HL-60/S4 (cell line): Measurements from ENCODE around the gene TNS3.

ENCODE experiments used
- in situ Hi-C: fragments of 300-500 bp; cut with MboI; formaldehyde crosslinking; loops from 2 replicates; pipeline ENCODE4 v1.14.3; 2022; ENCODE audit warnings: low sequenced_read_pairs

The TNS3 gene

GRCh38 chr7:47322731-47323130 is 259.2 kb downstream of the TNS3 start:
- in situ Hi-C loops, result no loop called here

- in situ Hi-C loops, result no loop called here
Measured at GRCh38 chr7:47320296-47320695, 261.6 kb downstream of the TNS3 start.

GRCh38 chr7:47318395-47319182 is 263.3 kb downstream of the TNS3 start:
- in situ Hi-C loops, result no loop called here

- in situ Hi-C loops, result no loop called here
Measured at GRCh38 chr7:47317487-47317886, 264.4 kb downstream of the TNS3 start.

GRCh38 chr7:47314728-47315607 is 266.9 kb downstream of the TNS3 start:
- in situ Hi-C loops, result no loop called here

- in situ Hi-C loops, result no loop called here
Measured at GRCh38 chr7:47314248-47314647, 267.7 kb downstream of the TNS3 start.

GRCh38 chr7:47313564-47313963 is 268.3 kb downstream of the TNS3 start:
- in situ Hi-C loops, result no loop called here

GRCh38 chr7:47311891-47312290 is 270.0 kb downstream of the TNS3 start:
- in situ Hi-C loops, result no loop called here

- in situ Hi-C loops, result no loop called here
Measured at GRCh38 chr7:47310020-47310419, 271.9 kb downstream of the TNS3 start.

- in situ Hi-C loops, result no loop called here
Measured at GRCh38 chr7:47308808-47309207, 273.1 kb downstream of the TNS3 start.

- in situ Hi-C loops, result no loop called here
Measured at GRCh38 chr7:47307311-47307710, 274.6 kb downstream of the TNS3 start.

GRCh38 chr7:47304727-47305719 is 276.9 kb downstream of the TNS3 start:
- in situ Hi-C loops, result no loop called here

GRCh38 chr7:47303695-47304453 is 278.0 kb downstream of the TNS3 start:
- in situ Hi-C loops, result no loop called here

GRCh38 chr7:47303014-47303694 is 278.8 kb downstream of the TNS3 start:
- in situ Hi-C loops, result no loop called here

GRCh38 chr7:47302560-47302959 is 279.4 kb downstream of the TNS3 start:
- in situ Hi-C loops, result no loop called here

GRCh38 chr7:47301657-47302295 is 280.1 kb downstream of the TNS3 start:
- in situ Hi-C loops, result no loop called here

GRCh38 chr7:47301105-47301477 is 280.8 kb downstream of the TNS3 start:
- in situ Hi-C loops, result no loop called here

GRCh38 chr7:47300472-47301104 is 281.3 kb downstream of the TNS3 start:
- in situ Hi-C loops, result no loop called here

GRCh38 chr7:47299496-47299895 is 282.4 kb downstream of the TNS3 start:
- in situ Hi-C loops, result no loop called here
